ENCODE data around the gene C11orf68. TPM values are rescaled to one million over a fixed set of nuclear protein-coding genes. Genes with fewer than 3 reads are reported as not detected.
"Not testable (repeated sequence)": the region's sequence is repeated elsewhere in the genome, so short reads cannot be mapped to it uniquely, and the experiment has no call there.

Gene C11orf68
- 10 to 100 TPM; 15.2 to 18.2 TPM for total RNA-seq

DNA sequence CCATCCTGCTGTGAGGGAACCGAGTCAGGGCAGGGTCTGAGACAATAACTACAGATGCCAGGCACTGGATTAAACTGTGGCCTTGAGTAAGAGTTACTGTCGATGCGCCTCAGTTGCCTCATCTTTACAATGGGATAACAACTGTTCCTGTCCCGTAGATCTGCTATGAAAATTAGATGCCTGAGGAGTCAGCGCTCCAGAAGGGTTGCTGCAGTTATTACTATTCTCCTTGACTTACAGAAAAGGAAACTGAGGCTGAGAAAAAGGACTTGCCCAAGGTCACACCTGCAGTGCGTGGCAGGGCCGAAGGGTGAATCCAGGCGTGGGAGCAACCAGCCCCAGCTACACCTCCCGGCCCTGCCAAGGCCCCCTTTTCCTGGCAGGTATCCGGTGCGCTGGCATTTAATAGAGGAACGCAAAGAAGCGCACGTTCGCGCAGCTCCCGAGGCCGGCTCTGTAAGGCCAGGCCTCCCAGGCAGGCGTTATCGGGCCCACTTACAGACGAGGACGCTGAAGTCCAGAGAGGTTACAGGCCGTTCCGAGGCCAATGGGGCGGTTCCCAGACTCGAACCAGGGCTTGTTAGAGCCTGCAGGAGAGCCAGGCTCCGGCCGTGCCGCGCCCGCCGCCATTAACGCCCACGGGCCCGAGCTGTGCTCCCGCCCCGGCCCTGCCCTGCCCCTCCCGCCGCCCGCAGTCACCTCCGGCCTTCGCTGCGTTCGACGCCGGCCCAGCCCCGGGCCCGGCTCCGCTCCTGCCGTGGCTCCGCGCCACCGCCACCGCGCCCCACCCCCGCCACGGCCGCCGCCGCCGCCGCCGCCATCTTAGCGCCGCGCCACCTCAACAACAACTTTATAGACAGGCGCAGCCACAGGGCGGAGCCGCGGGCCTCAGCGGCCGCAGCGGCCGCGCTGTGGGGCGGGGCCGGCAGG is at the start of gene C11orf68:
TSS of gene C11orf68 (minus strand) at position 852 of the 930 bp plus-strand sequence. CDS start at position 821, 31 bp downstream.
- CTCF ChIA-PET = interaction anchor here (0.9 to 1.8 kb wide), 5 partner anchors 17 to 101 kb away, joined by 3 to 13 read pairs (median 4); partner anchors contain the start of genes CCDC85B and FIBP
- POLR2A ChIA-PET = interaction anchor here (0.6 to 1.4 kb wide), 7 partner anchors 10 to 43 kb away, joined by 3 to 11 read pairs (median 4); partner anchors contain the start of genes CCDC85B, FIBP, FOSL1 and SART1

DNA sequence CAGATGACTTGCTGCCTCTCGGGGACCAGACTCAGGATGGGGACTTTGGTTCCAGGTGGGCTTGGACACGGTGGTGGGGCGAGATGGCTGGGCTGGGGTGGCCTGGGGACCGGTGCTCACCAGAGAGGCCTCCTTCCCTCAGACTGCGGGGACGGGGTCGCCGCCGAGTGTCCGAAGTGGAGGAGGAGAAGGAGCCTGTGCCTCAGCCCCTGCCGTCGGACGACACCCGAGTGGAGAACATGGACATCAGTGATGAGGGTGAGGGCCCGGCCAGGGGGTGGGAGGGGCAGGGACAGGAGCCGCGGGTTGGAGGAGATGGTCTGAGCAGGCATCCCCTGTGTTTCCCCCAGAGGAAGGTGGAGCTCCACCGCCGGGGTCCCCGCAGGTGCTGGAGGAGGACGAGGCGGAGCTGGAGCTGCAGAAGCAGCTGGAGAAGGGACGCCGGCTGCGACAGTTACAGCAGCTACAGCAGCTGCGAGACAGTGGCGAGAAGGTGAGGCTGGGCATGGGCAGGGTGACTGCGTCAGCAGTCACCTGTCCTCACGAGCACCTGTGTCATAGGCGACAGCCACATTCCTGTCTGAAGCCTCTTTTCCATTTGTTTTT is 48.6 kb upstream of the C11orf68 start:
- ChIA-PET POLR2A (interaction anchor here (0.6 to 0.7 kb wide), 2 partner anchors 73 to 341 kb away, joined by 3 read pairs; no protein-coding TSS in a partner anchor), CTCF (interaction anchor here (0.7 kb wide), 1 partner anchor 122 kb away, joined by 3 read pairs; no protein-coding TSS in a partner anchor)

DNA sequence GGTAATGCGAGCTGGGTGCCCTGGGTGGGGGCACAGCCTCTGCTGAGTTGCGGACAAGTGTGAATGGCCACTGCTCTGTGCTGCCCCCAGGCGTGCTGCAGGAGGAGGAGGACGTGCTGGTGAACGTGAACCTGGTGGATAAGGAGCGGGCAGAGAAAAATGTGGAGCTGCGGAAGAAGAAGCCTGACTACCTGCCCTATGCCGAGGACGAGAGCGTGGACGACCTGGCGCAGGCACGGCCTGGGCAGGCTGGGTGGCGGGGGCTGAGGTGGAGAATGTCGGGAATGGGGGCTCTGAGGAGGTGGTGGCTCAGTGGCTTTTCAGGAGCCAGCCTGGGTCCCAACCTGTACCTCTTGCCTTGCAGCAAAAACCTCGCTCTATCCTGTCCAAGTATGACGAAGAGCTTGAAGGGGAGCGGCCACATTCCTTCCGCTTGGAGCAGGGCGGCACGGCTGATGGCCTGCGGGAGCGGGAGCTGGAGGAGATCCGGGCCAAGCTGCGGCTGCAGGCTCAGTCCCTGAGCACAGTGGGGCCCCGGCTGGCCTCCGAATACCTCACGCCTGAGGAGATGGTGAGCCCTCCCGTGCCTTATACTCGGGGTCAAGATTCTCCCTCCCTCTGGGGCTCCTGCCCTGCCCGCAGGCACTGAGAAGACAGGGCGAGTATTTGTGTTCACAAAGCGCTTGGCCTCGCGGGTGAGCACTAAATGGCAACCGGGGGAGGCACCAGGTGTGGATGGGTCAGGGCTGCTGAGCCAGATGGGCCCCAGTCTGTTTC is 47.3 kb upstream of the C11orf68 start:
- ChIA-PET CTCF (no interaction called here), POLR2A (no interaction called here)

DNA sequence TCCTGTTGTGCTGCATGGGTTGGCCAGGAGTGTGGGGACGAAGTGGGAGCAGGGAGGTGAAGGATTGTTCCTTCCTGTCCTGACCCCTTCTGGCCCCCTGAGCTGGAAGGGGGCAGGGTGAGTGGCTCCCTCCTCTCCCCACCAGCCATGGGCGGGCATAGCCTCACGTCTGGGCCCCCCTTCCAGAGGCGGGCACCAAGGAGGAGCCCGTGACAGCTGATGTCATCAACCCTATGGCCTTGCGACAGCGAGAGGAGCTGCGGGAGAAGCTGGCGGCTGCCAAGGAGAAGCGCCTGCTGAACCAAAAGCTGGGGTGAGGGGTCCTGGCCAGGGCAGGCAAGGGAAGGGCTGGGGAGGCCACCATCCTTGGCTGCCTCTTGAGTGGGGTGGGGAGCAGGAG is 46.0 kb upstream of the C11orf68 start:
- CTCF ChIA-PET = interaction anchor here (1.1 kb wide), 1 partner anchor 80 kb away, joined by 6 read pairs; no protein-coding TSS in a partner anchor
- POLR2A ChIA-PET = interaction anchor here (0.6 kb wide), 1 partner anchor 34 kb away, joined by 6 read pairs; no protein-coding TSS in a partner anchor

DNA sequence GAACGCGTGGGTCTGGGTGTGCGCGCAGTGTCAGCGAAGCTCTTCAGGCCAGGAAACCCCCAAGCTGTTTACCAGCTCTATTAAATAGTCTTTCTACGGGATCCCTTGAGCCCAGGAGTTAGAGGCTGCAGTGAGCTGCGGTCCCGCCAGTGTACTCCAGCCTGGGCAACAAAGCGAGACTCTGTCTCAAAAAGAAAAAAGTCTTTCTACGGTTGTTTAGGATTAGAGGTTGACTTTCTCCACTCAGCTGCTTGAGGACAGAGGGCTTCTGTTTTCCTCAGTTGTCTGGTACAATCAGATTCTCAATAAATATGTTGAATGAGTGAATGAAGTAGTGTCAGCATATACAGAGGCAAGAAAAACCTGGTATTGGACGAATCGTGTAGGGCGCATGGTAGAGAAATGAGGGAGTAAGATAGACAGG is 43.3 kb upstream of the C11orf68 start:
- POLR2A ChIA-PET = interaction anchor here (0.7 to 0.8 kb wide), 4 partner anchors 44 to 250 kb away, joined by 3 to 4 read pairs (median 4); partner anchors contain the start of genes CCDC85B, FIBP and KAT5
- CTCF ChIA-PET = interaction anchor here (1.1 to 2.0 kb wide), 2 partner anchors 74 to 77 kb away, joined by 3 to 8 read pairs; partner anchors contain the start of gene FIBP

DNA sequence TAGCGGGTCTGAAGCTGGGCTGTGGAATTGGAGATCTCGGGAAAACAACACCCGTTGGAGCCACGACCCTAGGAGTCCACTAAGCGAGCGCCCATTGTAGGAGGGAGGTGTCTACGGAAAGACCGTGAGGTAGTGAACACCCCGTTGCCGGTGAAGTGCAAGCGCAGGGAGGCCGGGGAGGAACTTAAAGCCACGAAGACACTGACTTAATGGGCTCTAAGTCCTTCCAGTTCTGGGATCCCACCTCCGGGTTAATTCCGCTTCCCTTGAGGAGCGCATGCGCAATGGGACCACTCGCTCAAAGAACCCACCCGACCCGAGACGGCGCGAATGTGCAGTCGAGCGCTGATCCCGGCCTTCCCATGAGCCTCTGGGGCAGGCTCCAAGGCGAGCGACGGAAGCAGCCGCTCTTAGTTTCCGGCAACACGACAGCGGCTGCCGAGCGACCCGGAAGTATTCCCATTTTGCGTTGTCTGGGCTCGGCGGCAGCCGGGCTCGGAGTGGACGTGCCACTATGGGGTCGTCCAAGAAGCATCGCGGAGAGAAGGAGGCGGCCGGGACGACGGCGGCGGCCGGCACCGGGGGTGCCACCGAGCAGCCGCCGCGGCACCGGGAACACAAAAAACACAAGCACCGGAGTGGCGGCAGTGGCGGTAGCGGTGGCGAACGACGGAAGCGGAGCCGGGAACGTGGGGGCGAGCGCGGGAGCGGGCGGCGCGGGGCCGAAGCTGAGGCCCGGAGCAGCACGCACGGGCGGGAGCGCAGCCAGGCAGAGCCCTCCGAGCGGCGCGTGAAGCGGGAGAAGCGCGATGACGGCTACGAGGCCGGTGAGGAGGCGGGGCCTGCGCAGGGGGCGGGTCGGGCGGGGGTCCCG is 42.6 kb upstream of the C11orf68 start, which contains the start of gene SART1:
TSS of gene SART1 (plus strand) at position 468 of the 874 bp plus-strand sequence. CDS start at position 515, 47 bp downstream.
- CTCF ChIA-PET = interaction anchor here (0.6 to 2.1 kb wide), 5 partner anchors 13 to 113 kb away, joined by 3 to 9 read pairs (median 4); partner anchors contain the start of gene FIBP
- POLR2A ChIA-PET = interaction anchor here (0.7 to 1.0 kb wide), 4 partner anchors 44 to 249 kb away, joined by 3 to 4 read pairs (median 3); partner anchors contain the start of genes FIBP and KAT5

DNA sequence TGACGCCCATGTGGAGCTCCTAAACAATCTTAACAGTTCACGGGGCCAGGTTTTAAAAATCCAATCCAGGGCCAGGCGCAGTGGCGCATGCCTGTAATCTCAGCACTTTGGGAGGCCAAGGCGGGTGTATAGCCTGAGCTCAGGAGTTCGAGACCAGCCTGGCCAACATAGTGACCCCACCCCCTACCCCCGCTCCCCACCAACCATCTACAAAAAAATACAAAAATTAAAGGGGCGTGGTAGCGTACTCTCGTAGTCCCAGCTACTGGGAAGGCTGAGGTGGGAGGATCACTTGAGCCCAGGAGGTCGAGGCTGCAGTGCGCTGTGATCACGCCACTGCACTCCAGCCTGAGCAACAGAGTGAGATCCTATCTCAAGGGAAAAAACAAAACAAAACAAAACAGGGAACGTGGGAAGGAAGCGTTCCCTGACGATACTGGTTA is 42.0 kb upstream of the C11orf68 start:
- POLR2A ChIA-PET = interaction anchor here (1.0 kb wide), 1 partner anchor 59 kb away, joined by 3 read pairs; no protein-coding TSS in a partner anchor
- CTCF ChIA-PET = interaction anchor here (0.6 to 2.1 kb wide), 4 partner anchors 12 to 114 kb away, joined by 4 to 9 read pairs (median 6); partner anchors contain the start of gene FIBP

DNA sequence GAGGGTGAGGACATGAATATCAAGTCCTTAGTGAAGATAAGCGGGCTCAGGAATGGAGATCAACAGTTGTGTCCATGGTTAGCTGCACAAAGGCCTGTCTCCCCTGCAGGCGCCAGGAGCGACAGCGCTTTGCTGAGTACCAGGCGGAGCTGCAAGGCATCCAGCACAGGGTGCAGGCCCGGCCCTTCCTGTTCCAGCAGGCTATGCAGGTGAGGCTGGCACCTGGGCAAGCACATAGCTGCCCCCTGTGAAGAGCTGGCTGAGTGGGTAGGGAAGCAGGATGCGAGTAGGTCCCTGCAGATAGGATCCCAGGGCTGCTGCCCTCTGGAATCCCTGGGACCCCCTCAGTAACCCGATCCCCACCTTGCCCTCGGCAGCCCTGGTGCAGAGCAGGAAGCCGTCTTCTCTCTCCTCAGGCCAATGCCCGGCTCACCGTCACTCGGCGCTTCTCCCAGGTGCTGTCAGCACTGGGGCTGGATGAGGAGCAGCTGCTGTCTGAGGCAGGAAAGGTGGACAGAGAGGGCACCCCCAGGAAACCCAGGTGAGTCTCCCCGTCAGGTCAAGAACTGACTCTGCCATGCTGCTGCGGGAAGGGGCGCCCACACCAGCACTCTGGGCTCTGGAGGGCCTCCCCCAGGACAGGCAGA is 40.0 kb upstream of the C11orf68 start:
- CTCF ChIA-PET = interaction anchor here (0.8 to 0.9 kb wide), 2 partner anchors 26 to 74 kb away, joined by 3 read pairs; no protein-coding TSS in a partner anchor
- POLR2A ChIA-PET = interaction anchor here (0.6 kb wide), 2 partner anchors 35 to 68 kb away, joined by 4 to 5 read pairs; partner anchors contain the start of gene CCDC85B

DNA sequence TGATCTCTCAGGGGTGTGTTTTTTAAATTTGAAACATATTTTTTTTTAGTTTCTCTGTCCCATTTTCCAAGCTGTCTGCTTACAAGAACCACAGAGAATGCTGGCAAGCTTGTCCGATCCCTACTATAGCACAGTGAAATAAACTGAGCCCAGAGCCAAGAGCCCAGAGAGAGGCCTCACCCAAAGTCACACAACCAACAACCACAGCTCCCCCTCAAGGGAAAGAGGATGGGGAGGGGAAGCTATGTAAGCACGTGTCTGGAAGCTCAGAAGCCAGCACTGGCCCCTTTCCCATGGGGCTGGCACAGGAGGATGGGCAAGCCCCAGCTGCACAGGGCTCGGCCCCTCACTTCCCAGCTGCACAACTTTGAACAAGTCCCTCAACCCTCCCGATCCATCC is 39.4 kb upstream of the C11orf68 start:
- POLR2A ChIA-PET = no interaction called here
- CTCF ChIA-PET = interaction anchor here (0.8 to 0.9 kb wide), 2 partner anchors 25 to 74 kb away, joined by 3 read pairs; no protein-coding TSS in a partner anchor

DNA sequence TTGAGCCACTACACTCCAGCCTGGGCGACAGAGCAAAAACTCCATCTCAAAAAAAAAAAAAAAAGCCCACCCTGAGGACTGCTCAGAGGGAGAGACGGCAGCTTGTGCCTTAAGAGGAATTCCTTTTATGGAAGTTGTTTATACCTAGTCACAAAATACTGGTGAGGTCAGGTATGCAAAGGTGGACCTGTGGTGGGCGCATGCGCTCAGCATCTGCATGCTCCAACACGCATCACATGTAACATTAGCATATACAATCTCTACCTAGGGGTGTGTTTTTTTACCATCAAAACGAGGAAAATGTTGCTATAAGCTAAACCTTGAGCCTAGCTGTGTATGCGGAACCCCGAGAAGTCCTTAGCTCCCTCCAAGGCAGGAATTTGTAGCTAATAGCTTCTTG is 35.9 kb upstream of the C11orf68 start:
- ChIA-PET POLR2A (no interaction called here), CTCF (interaction anchor here (0.6 to 1.5 kb wide), 2 partner anchors 34 to 68 kb away, joined by 3 to 4 read pairs; no protein-coding TSS in a partner anchor)

DNA sequence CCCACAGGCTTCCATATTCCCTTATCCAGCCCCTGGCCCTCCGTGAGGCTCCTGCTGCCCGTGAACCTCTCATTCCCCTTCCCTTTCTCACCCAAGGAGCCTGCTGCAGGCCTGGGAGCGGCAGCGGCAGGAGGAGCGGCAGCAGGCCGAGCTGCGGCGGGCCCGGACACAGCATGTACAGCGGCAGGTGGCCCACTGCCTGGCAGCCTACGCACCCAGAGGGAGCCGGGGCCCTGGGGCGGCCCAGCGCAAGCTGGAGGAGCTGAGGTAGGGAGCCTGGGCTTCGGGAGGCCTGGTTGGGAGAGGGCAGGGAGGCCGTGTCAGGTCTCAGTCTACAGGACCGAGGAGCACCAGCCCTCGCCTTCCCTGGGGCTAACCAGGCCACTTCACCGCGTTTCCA is 34.6 kb upstream of the C11orf68 start:
- POLR2A ChIA-PET = no interaction called here
- CTCF ChIA-PET = interaction anchor here (0.7 kb wide), 1 partner anchor 331 kb away, joined by 3 read pairs; no protein-coding TSS in a partner anchor

DNA sequence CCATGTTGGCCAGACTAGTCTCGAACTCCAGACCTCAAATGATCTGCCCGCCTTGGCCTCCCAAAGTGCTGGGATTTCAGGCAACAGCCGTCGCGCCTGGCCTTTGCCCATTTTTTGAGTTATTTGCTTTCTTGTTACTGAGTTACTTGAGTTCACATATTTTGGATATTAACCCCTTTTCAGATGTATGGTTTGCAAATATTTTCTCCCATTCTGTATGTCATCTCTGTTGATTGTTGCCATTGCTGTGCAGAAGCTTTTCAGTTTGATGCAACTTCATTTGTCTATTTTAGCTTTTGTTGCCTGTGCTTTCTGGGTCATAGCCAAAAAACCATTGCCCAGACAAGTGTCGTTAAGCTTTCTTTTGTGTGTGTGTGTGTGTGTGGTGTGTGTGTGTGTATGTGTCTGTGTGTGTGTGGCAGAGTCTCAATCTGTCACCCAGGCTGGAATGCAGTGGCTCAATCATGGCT is 33.2 kb upstream of the C11orf68 start:
- ChIA-PET POLR2A (no interaction called here), CTCF (no interaction called here)

DNA sequence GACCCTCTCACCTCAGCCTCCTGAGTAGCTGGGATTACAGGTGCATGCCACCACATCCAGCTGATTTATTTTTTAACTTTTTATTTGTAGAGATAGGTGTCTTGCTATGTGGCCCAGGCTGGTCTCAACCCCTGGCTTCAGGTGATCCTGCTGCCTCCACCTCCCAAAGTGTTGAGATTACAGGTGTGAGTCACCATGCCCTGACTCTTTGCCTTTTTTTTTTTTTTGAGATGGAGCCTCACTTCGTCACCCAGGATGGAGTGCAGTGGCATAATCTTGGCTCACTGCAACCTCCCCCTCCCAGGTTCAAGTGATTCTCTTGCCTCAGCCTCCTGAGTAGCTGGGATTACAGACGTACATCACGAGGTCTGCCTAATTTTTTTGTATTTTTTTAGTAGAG is 32.8 kb upstream of the C11orf68 start:
- POLR2A ChIA-PET, CTCF ChIA-PET: not testable (repeated sequence)

DNA sequence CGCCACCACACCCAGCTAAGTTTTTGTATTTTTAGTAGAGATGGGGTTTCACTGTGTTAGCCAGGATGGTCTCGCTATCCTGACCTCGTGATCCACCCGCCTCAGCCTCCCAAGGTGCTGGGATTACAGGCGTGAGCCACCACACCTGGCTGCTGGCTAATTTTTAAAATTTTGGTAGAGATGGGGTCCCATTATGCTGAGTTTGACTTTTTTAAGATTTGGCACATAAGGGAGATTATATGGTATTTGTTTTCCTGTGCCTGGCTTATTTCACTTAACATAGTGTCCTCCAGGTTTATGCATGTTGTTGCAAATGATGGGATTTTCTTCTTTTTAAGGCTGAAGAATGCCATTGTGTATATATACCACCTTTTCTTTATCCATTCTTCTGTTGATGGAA is 31.8 kb upstream of the C11orf68 start:
- POLR2A ChIA-PET, CTCF ChIA-PET: not testable (repeated sequence)

DNA sequence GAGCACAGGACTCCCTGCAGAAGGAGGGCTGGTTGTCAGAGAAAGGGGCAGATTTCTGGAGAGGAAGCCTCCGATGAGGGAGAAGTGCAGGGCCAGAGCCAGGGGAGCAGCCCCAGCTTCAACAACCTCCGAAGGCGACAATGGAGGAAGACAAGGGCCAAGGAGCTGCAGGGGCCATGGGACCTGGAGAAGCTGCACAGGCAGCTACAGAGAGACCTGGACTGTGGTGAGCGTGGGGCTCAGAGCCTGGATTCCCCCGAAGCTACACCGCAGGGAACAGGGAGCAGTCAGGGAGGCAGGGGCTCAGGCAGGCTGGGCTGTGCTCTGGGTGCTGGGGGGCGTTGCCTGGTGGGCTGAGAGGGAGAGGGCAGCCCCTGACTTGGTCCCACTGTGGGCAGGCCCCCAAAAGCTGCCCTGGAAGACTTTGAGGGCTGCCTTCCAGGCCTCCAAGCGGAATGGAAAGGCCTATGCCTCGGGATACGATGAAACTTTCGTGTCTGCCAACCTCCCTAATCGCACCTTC is 28.8 kb upstream of the C11orf68 start:
- CTCF ChIA-PET = interaction anchor here (1.1 to 1.6 kb wide), 2 partner anchors 11 to 14 kb away, joined by 3 to 6 read pairs; no protein-coding TSS in a partner anchor
- POLR2A ChIA-PET = no interaction called here

DNA sequence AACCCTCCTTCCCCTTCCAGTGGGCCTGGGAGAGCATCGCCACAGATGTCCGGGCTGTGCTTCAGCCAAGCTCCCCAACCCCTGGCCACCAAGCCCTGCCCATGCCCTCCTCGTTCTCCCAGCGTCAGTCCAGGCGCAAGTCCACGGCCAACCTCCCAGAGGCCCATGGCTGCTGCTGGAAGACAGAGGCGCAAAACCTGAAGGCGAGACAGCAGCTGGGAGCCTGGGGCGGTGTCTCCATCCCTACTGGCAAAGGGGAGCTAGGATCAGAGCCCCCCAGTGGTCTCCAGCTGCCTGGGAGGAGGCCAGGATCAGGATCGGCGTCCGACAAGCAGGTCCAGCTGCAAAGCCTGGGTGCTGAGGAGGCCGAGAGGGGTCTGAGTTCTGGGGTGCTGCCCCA is 28.3 kb upstream of the C11orf68 start:
- POLR2A ChIA-PET = no interaction called here
- CTCF ChIA-PET = interaction anchor here (1.1 kb wide), 1 partner anchor 14 kb away, joined by 3 read pairs; no protein-coding TSS in a partner anchor
